ENCODE results near the gene ADAM22.

Gene ADAM22

GRCh38 chr7:88219781-88220747, 286.0 kb downstream of the ADAM22 start, which contains the start of gene SRI (continued):
- no peak; the same call in 1 of the 2 replicates for TF ChIP-seq ZFP69B (tag by site-specific recombination; IDR thresholded peaks at IDR 0.05)
- peak; percentile 31; the same call in 1 of the 2 replicates for TF ChIP-seq ZBTB10 (tag by site-specific recombination; IDR thresholded peaks at IDR 0.05)
- TF ChIP-seq ZNF76 (tag by site-specific recombination; IDR thresholded peaks at IDR 0.05; ENCODE audit: borderline replicate concordance, low read depth): peak; percentile 28; the same call in 1 of the 2 replicates
- TF ChIP-seq ZNF792 (tag by site-specific recombination; IDR thresholded peaks at IDR 0.05): no peak
- peak; percentile 73; the same call in 1 of the 2 replicates for TF ChIP-seq HIC1 (tag by site-specific recombination; IDR thresholded peaks at IDR 0.05)
- TF ChIP-seq GLI2 (tag by site-specific recombination; IDR thresholded peaks at IDR 0.05; ENCODE audit: borderline replicate concordance, low read depth): no peak
- TF ChIP-seq RBAK (tag by site-specific recombination; IDR thresholded peaks at IDR 0.05): no peak
- no peak for TF ChIP-seq ZNF138 (tag by site-specific recombination; IDR thresholded peaks at IDR 0.05; ENCODE audit: borderline replicate concordance)
- no peak for TF ChIP-seq ZNF48 (tag by site-specific recombination; IDR thresholded peaks at IDR 0.05)
- no peak for TF ChIP-seq TRIM28 (IDR thresholded peaks at IDR 0.05; ENCODE audit: borderline replicate concordance, low read length)
- no peak for TF ChIP-seq ZNF571 (tag by site-specific recombination; IDR thresholded peaks at IDR 0.05)
- 0 out of 2 replicates have a peak, but pooled peaks have one; percentile 33 for TF ChIP-seq ZNF629 (tag by site-specific recombination; IDR thresholded peaks at IDR 0.05)
- TF ChIP-seq, protein P1, sequence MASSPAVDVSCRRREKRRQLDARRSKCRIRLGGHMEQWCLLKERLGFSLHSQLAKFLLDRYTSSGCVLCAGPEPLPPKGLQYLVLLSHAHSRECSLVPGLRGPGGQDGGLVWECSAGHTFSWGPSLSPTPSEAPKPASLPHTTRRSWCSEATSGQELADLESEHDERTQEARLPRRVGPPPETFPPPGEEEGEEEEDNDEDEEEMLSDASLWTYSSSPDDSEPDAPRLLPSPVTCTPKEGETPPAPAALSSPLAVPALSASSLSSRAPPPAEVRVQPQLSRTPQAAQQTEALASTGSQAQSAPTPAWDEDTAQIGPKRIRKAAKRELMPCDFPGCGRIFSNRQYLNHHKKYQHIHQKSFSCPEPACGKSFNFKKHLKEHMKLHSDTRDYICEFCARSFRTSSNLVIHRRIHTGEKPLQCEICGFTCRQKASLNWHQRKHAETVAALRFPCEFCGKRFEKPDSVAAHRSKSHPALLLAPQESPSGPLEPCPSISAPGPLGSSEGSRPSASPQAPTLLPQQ (tag by site-specific recombination; IDR thresholded peaks at IDR 0.05): peak; percentile 28
- TF ChIP-seq SP7 (tag by site-specific recombination; IDR thresholded peaks at IDR 0.05): 0 out of 2 replicates have a peak, but pooled peaks have one; percentile 46
- no peak for TF ChIP-seq GLI4 (tag by site-specific recombination; IDR thresholded peaks at IDR 0.05)
- TF ChIP-seq ZNF366 (tag by site-specific recombination; conservative IDR thresholded peaks at IDR 0.05): no peak
- no peak for TF ChIP-seq ZNF423 (tag by site-specific recombination; IDR thresholded peaks at IDR 0.05)
- TF ChIP-seq ZNF350 (tag by site-specific recombination; IDR thresholded peaks at IDR 0.05): no peak
- no peak for TF ChIP-seq ZNF530 (tag by site-specific recombination; IDR thresholded peaks at IDR 0.05; ENCODE audit: low read depth)
- no peak for TF ChIP-seq ZNF2 (tag by site-specific recombination; IDR thresholded peaks at IDR 0.05)
- no peak for TF ChIP-seq FEZF1 (tag by site-specific recombination; IDR thresholded peaks at IDR 0.05)
- peak; percentile 64; the same call in 1 of the 2 replicates for TF ChIP-seq ZBTB8A (tag by site-specific recombination; IDR thresholded peaks at IDR 0.05)
- TF ChIP-seq ZNF114 (tag by site-specific recombination; IDR thresholded peaks at IDR 0.05): no peak
- TF ChIP-seq ZBTB11 (tag by site-specific recombination; conservative IDR thresholded peaks at IDR 0.05; ENCODE audit: low read depth): no peak; the same call in 1 of the 2 replicates
- TF ChIP-seq SALL2 (tag by site-specific recombination; IDR thresholded peaks at IDR 0.05; ENCODE audit: borderline replicate concordance): no peak
- TF ChIP-seq ZNF585B (tag by site-specific recombination; IDR thresholded peaks at IDR 0.05): no peak
- TF ChIP-seq ZNF514 (tag by site-specific recombination; IDR thresholded peaks at IDR 0.05): no peak
- TF ChIP-seq ZNF16 (tag by site-specific recombination; IDR thresholded peaks at IDR 0.05; ENCODE audit: low read depth): no peak

All from HEK293 (cell line).